ENCODE data around the gene SAFB2. TPM values are rescaled to one million over a fixed set of nuclear protein-coding genes. Genes with fewer than 3 reads are reported as not detected.

Gene SAFB2
- total RNA-seq, 1 donor = 39.7 TPM

- peak overlapping the region; percentile 94 for H3K4me3 ChIP-seq (ENCODE audit: low read depth, low read length)
- DNase-seq (ENCODE audit: low read depth) = no peak
- TF ChIP-seq CTCF (IDR thresholded peaks at IDR 0.05; ENCODE audit: insufficient read depth, low read depth, low read length) = no peak
Observed at GRCh38 chr19:5621945-5622464, 571 bp downstream of the SAFB2 start.

GRCh38 chr19:5621311-5621944, 1.1 kb downstream of the SAFB2 start:
- peak overlapping the region; percentile 94 for H3K4me3 ChIP-seq (ENCODE audit: low read depth, low read length)
- TF ChIP-seq CTCF (IDR thresholded peaks at IDR 0.05; ENCODE audit: insufficient read depth, low read depth, low read length) = no peak
- peak; percentile 21 for DNase-seq (ENCODE audit: low read depth)

GRCh38 chr19:5619946-5620345, 2.6 kb downstream of the SAFB2 start:
- no peak for DNase-seq (ENCODE audit: low read depth)
- no peak overlapping the region for H3K4me3 ChIP-seq (ENCODE audit: low read depth, low read length)
- TF ChIP-seq CTCF (IDR thresholded peaks at IDR 0.05; ENCODE audit: insufficient read depth, low read depth, low read length) = no peak

GRCh38 chr19:5618591-5618990, 4.0 kb downstream of the SAFB2 start:
- no peak overlapping the region for H3K4me3 ChIP-seq (ENCODE audit: low read depth, low read length)
- TF ChIP-seq CTCF (IDR thresholded peaks at IDR 0.05; ENCODE audit: insufficient read depth, low read depth, low read length) = no peak
- DNase-seq (ENCODE audit: low read depth) = no peak

GRCh38 chr19:5617080-5617479, 5.5 kb downstream of the SAFB2 start:
- no peak for DNase-seq (ENCODE audit: low read depth)
- no peak for TF ChIP-seq CTCF (IDR thresholded peaks at IDR 0.05; ENCODE audit: insufficient read depth, low read depth, low read length)
- no peak overlapping the region for H3K4me3 ChIP-seq (ENCODE audit: low read depth, low read length)

- H3K4me3 ChIP-seq (ENCODE audit: low read depth, low read length) = no peak overlapping the region
- no peak for DNase-seq (ENCODE audit: low read depth)
- no peak for TF ChIP-seq CTCF (IDR thresholded peaks at IDR 0.05; ENCODE audit: insufficient read depth, low read depth, low read length)
Observed at GRCh38 chr19:5615756-5616327, 6.7 kb downstream of the SAFB2 start.
